Activated CD4-positive, alpha-beta T cell treated with anti-CD3 and anti-CD28 coated beads for 4 hours (primary cell): ENCODE data around the gene HMGB4.

Source experiments
- DNase-seq, 2 donors: peaks; one replicate each; pipeline ENCODE4 v3.0.0-alpha.2; 2020

Gene HMGB4

DNA sequence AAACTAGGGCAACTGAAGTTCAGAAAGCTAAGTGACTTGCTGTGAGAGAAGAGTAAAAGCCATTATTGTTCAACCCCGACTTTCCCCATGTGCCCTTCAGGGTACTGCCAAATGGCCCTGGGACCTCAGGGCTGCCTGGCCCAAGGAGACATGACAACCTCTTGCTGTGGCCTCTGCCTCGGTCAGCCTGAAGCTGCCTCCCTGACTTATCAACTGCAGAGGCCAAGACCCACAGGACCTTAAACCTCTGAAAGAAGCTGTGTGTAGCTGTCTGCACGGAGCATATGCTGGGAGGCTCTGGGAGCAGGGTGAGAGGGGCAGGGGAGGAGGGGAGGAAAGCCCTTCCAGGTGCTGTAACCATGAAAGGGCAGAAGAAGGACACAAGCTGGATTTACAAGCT, 35.9 kb downstream of the HMGB4 start:
- DNase-seq = no peak

DNA sequence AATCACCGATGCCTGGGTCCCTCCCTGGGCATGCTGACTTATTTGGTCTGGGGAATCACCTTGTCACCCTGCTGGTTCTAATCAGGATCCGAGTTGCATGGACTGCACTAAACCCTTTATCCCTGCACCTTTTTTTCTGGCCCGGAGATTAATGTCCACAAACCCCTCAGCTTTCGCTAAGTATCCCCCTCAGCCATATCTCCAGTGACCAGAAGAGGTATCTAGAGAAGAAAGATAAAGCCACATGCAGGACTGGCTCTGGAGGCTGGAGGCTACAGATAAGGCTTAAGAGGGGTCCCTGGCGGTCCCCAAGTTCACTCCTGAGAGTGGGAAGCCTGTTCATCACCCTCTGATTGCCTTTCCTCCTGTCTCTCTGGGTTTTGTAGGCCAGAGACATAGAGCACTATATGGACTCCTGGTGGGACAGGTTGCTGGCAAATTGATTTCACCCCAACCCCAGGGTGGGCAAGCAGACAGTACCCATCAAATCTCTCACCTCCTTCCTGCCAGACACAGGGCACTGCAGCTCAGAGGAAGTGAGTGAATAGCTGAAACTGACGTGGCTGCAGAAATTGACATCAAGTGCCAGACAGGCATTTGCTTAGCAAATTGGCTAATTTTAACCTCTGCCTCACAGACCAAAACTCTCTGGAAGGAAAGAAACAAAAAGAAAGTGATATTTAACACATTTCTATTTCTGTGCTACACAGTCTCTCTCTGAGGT, 38.8 kb downstream of the HMGB4 start:
- DNase-seq = no peak

DNA sequence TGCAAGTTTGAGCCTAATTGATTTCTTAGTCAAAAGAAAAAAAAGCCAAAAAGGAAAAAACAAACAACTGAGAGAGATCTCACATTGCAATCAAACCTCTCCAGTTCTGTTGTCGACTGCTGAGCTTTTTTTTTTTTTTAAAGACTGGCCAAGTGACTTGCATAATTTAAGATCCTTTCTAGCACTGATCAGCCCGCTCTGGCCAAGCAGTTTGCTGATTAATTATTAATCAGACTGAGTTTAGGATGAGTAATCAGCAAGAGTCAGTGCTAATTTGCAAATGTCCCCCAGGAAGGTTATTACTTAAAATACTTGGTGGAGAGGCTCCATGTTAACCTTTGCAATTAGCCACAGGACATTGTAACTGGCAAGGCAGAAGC, 39.3 kb downstream of the HMGB4 start:
- DNase-seq = no peak

DNA sequence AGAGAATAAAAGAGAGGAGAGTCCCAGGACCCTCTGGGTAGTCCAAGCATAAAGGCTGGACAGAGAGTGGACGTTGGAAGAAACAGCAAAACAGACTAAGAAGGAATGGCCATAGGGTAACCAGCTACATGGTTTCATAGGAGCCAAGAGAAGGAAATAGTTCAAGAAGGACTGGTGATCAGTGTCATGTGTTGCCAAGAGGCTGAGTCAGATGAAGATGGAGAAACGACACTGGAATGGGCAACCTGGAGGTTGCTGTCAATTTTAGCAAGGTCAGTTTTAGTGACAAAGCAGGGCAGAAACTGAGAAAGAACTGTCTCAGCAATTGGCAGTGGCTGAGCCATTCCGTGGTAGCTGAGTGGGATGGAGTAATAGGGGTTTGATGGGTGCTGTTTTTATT, 41.4 kb downstream of the HMGB4 start:
- no peak for DNase-seq

DNA sequence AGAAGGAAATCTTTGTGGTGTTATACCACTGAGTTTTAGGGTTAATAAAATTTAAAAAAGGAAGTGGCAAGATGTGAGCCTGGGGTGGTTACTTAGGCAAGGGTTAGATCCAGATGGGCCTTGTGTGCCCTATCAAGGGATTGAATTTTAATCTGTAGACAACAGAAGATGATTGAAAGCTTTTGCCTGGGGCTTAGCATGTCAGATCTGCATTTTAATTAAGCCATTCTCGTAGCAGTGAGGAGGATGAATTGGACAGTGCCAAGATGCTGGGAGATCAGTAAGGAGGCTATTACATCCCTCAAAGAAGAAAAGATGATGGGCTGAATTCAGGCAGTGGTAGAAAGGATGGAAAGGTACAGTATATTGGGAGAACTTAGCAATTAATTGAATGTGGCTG, 42.3 kb downstream of the HMGB4 start:
- no peak for DNase-seq

DNA sequence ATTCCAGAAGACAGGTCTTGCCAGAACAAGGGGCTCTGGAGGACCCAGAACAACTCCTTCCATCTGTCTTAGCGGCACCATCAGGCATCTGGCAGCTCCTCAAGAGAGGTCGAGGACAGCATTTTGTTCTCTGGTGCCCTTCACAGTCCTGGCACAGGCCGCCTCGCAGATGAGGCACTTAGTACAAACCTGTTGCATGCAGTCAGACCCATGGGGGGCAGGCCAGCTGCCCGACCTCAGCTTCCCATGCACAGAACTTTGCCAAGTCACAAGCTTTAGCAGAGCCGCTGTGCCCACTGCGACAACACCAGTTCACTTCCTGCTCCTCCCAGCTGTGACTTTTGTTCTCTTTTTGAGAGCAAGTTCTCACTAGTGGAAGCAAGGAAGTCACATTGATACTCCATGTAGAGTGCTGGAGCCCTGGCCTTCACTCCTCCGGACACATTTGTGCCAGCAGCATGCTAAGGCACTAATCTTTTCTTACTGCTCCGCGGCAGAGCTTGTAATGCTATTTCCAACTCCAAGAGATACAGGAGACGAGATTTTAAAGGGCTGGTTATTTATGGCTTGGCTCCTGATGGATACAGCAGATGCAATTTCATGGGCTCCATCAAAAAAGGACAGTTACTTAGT, 44.6 kb downstream of the HMGB4 start:
- no peak for DNase-seq
